Measurements from ENCODE around the gene NLGN1.

DNA sequence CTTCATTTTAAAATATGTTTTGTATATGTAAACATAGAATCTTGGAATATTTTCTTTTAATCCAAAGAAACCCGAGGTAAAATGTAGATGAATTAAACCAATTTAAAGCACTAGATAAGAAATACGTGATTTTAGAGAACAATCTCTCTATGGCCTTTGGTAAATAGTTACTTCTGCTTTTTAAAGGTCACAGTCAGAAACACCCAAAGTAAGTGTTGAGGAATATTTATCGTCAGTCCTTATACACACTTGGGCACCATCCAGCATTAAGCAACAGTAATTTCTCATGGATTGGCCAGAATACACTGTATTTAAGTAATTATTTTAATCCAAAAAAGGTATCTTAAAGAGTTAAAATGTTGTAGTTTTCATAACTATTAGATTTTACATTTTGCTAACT is 713.2 kb downstream of the NLGN1 start:
- TF ChIP-seq, protein P1, sequence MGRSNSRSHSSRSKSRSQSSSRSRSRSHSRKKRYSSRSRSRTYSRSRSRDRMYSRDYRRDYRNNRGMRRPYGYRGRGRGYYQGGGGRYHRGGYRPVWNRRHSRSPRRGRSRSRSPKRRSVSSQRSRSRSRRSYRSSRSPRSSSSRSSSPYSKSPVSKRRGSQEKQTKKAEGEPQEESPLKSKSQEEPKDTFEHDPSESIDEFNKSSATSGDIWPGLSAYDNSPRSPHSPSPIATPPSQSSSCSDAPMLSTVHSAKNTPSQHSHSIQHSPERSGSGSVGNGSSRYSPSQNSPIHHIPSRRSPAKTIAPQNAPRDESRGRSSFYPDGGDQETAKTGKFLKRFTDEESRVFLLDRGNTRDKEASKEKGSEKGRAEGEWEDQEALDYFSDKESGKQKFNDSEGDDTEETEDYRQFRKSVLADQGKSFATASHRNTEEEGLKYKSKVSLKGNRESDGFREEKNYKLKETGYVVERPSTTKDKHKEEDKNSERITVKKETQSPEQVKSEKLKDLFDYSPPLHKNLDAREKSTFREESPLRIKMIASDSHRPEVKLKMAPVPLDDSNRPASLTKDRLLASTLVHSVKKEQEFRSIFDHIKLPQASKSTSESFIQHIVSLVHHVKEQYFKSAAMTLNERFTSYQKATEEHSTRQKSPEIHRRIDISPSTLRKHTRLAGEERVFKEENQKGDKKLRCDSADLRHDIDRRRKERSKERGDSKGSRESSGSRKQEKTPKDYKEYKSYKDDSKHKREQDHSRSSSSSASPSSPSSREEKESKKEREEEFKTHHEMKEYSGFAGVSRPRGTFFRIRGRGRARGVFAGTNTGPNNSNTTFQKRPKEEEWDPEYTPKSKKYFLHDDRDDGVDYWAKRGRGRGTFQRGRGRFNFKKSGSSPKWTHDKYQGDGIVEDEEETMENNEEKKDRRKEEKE (IDR thresholded peaks at IDR 0.05; ENCODE audit: borderline replicate concordance in 1 of 2, control insufficient read depth in 1 of 2, low read depth in 2 of 2, low read length in 1 of 2): no peak
- TF ChIP-seq NCOA2 (IDR thresholded peaks at IDR 0.05; ENCODE audit: partially characterized antibody in 2 of 2): no peak
- TF ChIP-seq SOX6 (IDR thresholded peaks at IDR 0.05): no peak
- TF ChIP-seq, protein P2, sequence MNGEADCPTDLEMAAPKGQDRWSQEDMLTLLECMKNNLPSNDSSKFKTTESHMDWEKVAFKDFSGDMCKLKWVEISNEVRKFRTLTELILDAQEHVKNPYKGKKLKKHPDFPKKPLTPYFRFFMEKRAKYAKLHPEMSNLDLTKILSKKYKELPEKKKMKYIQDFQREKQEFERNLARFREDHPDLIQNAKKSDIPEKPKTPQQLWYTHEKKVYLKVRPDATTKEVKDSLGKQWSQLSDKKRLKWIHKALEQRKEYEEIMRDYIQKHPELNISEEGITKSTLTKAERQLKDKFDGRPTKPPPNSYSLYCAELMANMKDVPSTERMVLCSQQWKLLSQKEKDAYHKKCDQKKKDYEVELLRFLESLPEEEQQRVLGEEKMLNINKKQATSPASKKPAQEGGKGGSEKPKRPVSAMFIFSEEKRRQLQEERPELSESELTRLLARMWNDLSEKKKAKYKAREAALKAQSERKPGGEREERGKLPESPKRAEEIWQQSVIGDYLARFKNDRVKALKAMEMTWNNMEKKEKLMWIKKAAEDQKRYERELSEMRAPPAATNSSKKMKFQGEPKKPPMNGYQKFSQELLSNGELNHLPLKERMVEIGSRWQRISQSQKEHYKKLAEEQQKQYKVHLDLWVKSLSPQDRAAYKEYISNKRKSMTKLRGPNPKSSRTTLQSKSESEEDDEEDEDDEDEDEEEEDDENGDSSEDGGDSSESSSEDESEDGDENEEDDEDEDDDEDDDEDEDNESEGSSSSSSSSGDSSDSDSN (IDR thresholded peaks at IDR 0.05; ENCODE audit: borderline replicate concordance in 1 of 2, low read depth in 2 of 2, low read length in 2 of 2): no peak
- no peak for TF ChIP-seq YY1 (IDR thresholded peaks at IDR 0.05; ENCODE audit: borderline replicate concordance in 1 of 3, control insufficient read depth in 1 of 3, extremely low read depth in 1 of 3, insufficient read depth in 3 of 3, insufficient read length in 1 of 3, insufficient replicate concordance in 2 of 3, low read depth in 1 of 3, low read length in 2 of 3)
- TF ChIP-seq, protein P3, sequence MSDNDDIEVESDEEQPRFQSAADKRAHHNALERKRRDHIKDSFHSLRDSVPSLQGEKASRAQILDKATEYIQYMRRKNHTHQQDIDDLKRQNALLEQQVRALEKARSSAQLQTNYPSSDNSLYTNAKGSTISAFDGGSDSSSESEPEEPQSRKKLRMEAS (CRISPR knock-in tag; IDR thresholded peaks at IDR 0.05): no peak
- TF ChIP-seq TBL1XR1 (IDR thresholded peaks at IDR 0.05; ENCODE audit: low read length in 2 of 2): no peak
- TF ChIP-seq, protein P4, sequence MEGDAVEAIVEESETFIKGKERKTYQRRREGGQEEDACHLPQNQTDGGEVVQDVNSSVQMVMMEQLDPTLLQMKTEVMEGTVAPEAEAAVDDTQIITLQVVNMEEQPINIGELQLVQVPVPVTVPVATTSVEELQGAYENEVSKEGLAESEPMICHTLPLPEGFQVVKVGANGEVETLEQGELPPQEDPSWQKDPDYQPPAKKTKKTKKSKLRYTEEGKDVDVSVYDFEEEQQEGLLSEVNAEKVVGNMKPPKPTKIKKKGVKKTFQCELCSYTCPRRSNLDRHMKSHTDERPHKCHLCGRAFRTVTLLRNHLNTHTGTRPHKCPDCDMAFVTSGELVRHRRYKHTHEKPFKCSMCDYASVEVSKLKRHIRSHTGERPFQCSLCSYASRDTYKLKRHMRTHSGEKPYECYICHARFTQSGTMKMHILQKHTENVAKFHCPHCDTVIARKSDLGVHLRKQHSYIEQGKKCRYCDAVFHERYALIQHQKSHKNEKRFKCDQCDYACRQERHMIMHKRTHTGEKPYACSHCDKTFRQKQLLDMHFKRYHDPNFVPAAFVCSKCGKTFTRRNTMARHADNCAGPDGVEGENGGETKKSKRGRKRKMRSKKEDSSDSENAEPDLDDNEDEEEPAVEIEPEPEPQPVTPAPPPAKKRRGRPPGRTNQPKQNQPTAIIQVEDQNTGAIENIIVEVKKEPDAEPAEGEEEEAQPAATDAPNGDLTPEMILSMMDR (IDR thresholded peaks at IDR 0.05 in 2 of 3, conservative IDR thresholded peaks at IDR 0.05 in 1 of 3; ENCODE audit: insufficient read depth in 2 of 3, low read depth in 1 of 3, low read length in 3 of 3): no peak
- TF ChIP-seq, protein P5, sequence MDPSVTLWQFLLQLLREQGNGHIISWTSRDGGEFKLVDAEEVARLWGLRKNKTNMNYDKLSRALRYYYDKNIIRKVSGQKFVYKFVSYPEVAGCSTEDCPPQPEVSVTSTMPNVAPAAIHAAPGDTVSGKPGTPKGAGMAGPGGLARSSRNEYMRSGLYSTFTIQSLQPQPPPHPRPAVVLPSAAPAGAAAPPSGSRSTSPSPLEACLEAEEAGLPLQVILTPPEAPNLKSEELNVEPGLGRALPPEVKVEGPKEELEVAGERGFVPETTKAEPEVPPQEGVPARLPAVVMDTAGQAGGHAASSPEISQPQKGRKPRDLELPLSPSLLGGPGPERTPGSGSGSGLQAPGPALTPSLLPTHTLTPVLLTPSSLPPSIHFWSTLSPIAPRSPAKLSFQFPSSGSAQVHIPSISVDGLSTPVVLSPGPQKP (CRISPR knock-in tag; IDR thresholded peaks at IDR 0.05): no peak
- no peak for TF ChIP-seq HMGN3 (IDR thresholded peaks at IDR 0.05; ENCODE audit: borderline replicate concordance, extremely low read depth, insufficient read length, low read depth, low read length)
- no peak for TF ChIP-seq BRD4 (IDR thresholded peaks at IDR 0.05)
- TF ChIP-seq RBM22 (IDR thresholded peaks at IDR 0.05; ENCODE audit: low read depth, low read length, poor library complexity, severe bottlenecking): no peak
- TF ChIP-seq PHF21A (IDR thresholded peaks at IDR 0.05; ENCODE audit: borderline replicate concordance, low read depth): no peak
